Stimulated activated CD4-positive, alpha-beta T cell treated with anti-CD3 and anti-CD28 coated beads, Interleukin-4, amount 100 ng/mL, for 24 hours (primary cell): Measurements from ENCODE around the gene PALLD.

Experiments
- DNase-seq: peaks from one replicate; pipeline ENCODE4 v3.0.0-alpha.2; 2020

The PALLD gene

GRCh38 chr4:168811207-168811606 is 314.4 kb downstream of the PALLD start:
- no peak for DNase-seq

GRCh38 chr4:168811786-168812651 is 315.2 kb downstream of the PALLD start:
- DNase-seq: no peak

- no peak for DNase-seq
These were observed 316.0 kb downstream of the PALLD start for GRCh38 chr4:168812806-168813205.

- DNase-seq: no peak
These were observed 317.0 kb downstream of the PALLD start for GRCh38 chr4:168813890-168814289.

- no peak for DNase-seq
These were observed 318.8 kb downstream of the PALLD start for GRCh38 chr4:168815379-168816345.

- DNase-seq: no peak
These were observed 320.5 kb downstream of the PALLD start for GRCh38 chr4:168817370-168817769.

GRCh38 chr4:168822481-168822880 is 325.6 kb downstream of the PALLD start:
- DNase-seq: no peak

GRCh38 chr4:168825975-168826374 is 329.1 kb downstream of the PALLD start:
- DNase-seq: no peak

GRCh38 chr4:168826620-168827019 is 329.8 kb downstream of the PALLD start:
- no peak for DNase-seq

GRCh38 chr4:168830777-168831512 is 334.1 kb downstream of the PALLD start:
- DNase-seq: no peak

GRCh38 chr4:168831585-168831918 is 334.7 kb downstream of the PALLD start:
- no peak for DNase-seq

- peak; percentile 51 for DNase-seq
These were observed 335.3 kb downstream of the PALLD start for GRCh38 chr4:168831919-168832762.

- DNase-seq: no peak
These were observed 336.1 kb downstream of the PALLD start for GRCh38 chr4:168832763-168833575.

GRCh38 chr4:168833881-168834280 is 337.0 kb downstream of the PALLD start:
- no peak for DNase-seq

GRCh38 chr4:168835880-168836454 is 339.1 kb downstream of the PALLD start:
- DNase-seq: no peak

GRCh38 chr4:168836490-168836889 is 339.6 kb downstream of the PALLD start:
- no peak for DNase-seq

GRCh38 chr4:168837922-168838321 is 341.1 kb downstream of the PALLD start:
- no peak for DNase-seq

GRCh38 chr4:168839758-168840391 is 343.0 kb downstream of the PALLD start:
- DNase-seq: no peak

GRCh38 chr4:168840392-168840763 is 343.5 kb downstream of the PALLD start:
- no peak for DNase-seq

- DNase-seq: no peak
These were observed 344.3 kb downstream of the PALLD start for GRCh38 chr4:168841000-168841671.
